HG03175 (cell line): ENCODE results near the gene SRSF1.
"Not testable (repeated sequence)": the region's sequence is repeated elsewhere in the genome, so short reads cannot be mapped to it uniquely, and the experiment has no call there.

Source experiments
- ATAC-seq: cut with Tn5 transposase; IDR thresholded peaks from one replicate; pipeline ENCODE4 v1.9.1; 2021; ENCODE audit warnings: mild to moderate bottlenecking, moderate library complexity; ENCODE audit not compliant: unreplicated experiment

SRSF1 gene

DNA sequence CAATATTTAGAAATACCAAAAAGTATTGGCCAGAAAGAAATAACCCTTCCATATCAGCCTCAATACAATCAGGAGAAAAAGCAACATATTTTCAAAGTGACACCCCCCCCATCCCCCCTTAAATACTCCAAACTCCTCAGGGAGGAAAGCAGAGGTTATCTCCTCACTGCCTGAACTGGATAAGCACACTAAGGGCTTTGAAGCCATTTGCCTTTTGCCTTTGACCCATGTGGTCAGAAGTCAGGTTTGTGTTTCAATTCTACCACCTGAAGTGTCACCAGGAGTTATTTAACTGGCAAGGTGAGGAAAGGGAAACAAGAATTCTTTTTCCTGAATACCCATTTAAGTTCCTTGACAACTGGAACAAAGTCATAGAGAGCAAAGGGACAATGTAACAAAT lies 15.5 kb downstream of the SRSF1 start:
- ATAC-seq: no peak

DNA sequence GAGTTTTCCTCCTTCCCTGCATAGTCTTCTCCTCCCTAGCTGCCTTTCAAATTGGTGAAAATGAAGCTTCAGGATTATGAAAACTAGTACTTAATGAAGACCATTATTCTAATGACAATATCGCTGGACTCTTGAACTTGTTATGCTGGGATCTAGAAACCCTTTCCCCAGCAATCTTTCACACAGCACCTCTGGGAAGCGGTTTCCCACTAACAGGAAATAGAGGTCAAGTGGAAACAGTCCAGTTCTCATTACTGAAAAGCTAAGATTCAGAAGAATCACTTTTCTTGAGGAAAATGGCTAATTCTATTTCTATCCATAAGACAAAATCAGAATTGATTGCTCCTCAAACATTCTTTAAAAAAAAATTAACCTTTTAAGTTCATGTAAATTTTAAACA lies 17.0 kb downstream of the SRSF1 start:
- ATAC-seq: no peak

DNA sequence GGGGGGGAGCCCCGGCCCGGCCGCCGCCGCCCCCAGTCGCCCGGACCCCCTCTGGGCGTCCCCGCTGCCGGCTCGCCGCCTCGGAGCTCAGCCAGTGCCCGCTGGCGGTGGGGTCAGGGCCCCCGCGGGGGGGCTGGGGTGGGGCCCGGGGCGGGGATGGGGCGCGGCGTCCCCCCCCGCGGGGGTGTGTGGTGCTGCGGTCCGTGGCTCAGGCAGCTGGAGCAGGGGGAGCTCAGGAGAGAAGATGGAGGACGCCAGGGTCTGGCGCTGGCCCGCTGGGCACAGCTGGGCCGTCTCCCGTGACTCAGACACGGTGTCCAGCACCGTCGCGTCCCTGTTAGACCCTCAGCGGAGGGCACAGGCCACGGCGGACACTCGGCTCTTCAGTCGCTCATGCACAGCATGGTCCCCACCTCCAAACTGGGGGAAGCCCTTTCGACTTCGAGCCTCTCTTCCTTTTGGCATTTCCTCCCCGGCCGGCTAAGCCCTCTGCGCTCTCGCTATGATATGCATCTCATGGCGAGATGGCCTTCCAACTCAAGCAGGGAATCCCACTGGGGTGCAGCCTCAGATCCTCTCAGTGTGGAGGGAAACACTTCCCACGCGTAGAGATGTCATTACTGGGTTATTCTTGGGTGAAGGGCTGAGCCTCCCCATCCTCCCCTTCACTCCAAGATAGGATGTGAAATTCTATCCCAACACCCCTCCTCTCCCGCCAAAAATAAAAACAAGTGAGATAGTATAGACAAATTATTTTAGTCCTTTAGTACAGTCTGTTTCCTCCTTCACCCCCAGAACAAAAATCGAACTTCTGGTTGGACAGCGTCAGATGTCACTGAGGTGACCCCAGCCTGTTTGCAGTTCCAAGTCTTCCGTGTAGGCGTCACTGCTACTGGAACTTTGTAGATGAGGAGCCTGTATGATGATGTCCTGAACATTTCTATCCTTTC lies 18.5 kb downstream of the SRSF1 start:
- ATAC-seq: peak; percentile 68

DNA sequence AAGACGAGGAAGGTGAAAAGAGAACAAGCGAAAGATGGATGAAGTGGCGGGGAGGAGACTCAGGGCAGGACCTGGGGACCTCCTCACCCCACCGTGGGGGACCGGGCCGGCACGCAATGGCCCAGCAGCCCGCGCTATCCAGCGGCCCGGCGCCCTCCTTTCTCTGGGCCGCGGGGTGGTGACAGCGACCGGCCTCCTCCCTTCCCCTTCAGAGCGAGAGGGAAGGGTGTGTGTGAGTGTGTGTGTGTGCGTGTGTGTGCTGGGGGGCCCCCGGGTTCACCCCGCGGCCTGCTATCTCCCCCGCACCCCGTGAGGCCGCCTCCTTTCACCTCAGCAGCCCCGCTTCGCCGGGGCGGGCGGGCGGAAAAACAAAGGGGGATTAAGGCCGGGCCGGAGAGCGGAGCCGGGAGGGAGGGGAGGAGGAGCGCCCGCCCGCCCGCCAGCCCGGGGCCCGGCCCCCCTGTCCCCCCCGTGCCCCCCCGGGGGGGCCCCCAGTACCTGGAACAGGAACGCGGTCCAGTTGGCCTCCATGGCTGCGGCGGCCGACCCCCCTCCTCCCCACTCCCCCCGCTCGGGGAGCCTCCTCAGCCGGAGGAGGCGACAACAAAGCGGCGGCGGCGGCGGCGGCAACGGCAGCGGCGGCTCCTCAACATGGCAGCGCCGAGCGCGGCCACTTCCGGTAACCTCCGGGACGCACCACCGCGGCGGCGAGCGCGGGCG lies 19.3 kb downstream of the SRSF1 start, which contains the start of gene VEZF1:
Gene VEZF1, minus strand, starts transcription at position 674 of the 720 bp plus-strand sequence. Its CDS starts 143 bp downstream, at position 531.
- ATAC-seq: peak; percentile 67

DNA sequence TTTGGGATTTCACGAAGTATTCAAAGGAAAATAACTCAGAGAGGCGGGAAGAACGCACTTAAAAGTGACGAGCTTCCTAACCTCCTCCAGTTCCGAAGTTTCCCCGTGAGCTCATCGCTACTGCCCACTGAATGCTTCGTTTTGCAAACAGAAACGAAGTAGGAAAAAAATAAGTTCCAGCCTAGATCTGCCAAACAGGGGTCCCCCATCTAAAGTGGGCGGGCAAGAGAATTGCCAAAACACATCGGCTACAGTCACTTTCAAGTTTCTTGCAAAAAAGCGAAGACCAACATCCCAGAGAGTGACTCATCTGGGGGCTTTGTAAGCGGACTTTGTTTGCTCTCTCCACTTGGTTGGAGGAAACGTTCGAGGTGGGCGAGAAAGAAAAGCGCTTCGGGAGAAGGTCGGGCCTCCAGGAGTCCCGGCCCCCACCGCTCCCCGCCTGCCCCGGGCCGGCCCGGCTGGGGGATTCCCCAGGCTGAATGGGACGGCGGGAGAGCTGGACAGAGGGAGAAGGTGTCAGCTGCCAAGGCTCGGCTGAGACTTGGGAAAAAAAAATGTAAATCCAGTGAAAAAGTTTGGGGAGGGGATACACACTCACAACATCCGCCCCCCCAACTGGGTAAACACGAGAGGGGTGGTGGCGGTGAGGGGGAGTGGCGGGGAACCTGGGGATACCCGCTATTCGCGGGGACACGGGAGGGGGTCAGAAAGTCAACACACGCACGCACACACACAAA lies 20.0 kb downstream of the SRSF1 start:
- ATAC-seq: no peak

DNA sequence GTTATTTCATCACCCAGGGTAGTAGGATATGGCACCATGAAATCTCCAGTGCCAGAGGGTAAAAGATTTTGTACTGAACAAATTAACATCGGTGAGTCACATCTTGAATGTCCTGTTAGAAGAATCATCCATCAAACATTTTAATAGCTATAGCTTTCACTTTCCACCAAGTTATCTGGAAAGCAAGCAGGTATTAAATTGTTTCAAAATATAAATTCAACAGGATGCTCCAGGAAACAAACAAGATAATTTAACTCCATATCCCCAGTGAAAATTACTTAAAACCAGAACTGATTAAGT lies 21.4 kb downstream of the SRSF1 start:
- ATAC-seq: no peak

DNA sequence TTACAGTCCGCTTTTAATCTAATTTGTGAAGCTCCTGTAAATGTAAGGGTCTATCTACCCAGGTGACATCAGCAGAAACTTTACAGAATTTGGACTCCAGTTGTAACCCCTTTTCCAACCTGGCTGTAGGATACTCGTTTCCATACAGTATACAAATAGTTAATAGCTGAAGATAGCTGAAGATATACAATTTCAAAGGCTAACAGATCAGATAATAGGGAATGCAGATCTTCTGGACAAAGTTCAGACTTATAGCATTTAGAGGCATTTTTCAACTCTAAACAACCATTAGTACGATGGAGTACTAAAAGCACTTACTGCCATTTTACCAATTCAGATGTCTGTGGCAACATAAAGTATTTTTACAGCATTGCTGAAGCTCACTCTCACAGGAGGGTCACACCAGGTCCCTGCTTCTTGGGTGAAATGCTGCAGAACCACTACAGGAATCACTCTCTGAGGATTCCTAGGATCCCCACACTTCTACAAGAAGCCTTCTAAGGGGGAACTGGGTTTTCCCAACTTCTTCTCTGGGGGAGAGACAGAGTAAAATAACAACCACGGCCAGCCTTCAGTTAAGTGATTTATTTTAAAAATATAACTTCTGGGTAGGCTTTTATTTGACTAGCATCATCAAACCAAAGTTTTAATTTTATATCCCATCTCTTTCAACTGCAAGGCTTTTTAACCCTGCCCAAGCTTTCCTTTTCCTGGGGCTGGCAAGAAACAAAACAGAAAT lies 21.9 kb downstream of the SRSF1 start:
- no peak for ATAC-seq

DNA sequence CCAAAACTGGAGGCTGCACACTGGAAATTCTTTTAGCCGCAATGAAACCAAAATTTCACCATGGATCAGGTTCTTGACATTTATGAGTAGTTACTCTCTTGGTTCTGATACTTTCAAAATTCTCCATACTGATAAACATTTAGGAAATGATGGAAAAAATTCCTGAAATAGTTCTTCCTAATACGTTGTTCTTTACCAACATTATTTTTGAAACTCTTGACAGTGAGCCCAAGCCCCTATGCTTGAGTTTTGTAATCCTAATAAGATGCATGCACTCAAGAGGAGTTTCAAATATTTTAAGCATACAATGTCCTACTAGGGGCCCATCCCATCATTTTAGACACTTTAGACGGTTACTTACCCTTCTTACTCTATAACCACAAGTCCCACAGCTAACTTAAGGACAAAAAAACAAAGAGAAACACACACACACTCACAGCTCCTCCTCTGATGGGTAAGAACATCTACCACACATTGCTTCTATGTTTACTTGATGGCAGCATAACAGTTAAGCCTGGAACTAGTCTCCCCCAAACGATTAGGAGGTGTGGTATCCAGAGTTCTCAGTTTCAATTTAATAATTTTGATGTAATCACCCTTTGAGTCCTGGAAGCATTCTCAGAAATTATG lies 22.7 kb downstream of the SRSF1 start:
- no peak for ATAC-seq

DNA sequence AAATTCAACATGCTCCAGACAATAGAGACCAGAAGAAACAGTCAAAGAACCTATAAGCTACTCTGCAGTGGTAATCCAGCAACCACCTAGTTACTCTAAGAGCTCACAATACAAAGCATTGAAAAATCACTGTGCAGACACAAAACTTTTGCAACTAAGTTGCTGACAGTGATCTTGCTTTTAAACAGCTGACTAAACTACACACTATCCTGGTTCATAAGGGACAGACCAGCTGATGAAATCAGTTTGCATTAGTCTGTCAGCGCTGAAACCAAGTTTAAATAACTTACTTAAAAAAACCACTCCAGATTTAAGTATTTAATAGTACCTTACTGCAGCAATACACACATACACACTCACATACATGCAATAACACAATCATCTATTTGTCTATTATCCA lies 23.6 kb downstream of the SRSF1 start:
- ATAC-seq: no peak

DNA sequence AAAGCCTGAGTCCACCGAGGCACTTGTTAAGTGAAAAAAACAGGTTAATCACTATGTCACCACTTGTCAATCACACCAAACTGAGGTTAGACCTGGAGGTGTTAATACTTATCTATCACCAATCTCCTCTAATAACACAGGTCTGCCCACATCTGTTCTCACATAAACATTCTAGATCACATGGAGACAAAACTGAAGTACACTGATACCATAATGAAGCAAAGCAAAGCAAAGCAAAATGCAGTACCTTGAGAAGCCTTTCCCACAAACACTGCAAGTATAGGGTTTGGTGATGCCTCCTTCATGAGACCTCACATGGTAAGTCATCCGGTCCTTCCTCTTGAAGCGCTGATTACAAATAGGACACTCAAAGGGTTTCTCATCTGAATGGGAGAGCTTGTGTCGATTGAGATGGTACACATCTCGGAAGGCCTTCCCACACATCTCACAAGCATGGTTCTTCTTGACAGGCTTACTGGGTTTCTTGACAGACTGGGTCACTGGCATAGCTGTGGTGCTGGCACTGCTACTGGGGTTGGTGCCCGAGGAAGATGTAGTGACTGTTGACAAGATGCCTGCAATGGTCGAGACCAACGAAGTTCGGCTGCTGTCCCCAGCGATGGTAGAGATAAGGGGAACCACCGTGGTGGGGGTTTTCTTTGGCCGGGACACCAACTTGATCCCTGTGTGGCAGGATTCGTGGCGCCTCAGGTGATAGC lies 24.4 kb downstream of the SRSF1 start:
- no peak for ATAC-seq

DNA sequence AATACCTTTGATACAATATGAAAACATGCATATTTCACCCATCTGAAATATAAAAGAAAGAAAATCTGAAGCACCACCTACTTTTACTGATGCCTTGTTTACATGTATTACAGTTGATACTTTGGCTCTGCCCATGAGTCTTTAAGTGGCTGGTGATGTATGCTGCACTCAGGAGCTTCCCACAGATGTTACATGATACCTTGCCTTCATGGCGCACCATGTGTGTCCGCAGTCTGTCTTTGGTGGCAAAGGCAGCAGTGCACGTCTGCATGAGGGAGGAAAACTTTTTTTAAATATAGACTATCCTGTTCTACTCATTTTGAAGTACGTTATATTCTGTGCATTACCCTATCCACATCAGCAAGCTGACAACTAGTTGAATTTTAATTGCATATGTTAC lies 26.5 kb downstream of the SRSF1 start:
- ATAC-seq: no peak

DNA sequence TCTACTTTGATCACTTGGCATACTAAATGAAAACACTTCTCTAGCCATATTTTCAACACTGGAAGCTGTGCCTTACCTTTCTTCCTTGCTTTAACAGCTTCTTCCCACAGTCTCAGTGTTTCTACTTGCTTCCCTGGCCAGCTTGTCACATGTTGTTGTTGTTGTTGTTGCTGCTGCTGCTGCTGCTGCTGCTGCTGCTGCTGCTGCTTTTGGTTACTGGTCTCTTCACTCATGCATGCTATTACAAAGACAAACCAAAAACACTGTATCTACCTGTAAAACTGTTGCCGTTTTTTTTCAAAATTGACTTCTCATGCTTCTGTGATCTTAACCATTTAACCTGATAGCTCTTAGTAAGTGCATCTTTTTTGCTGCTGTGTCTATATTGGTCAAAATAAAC lies 28.0 kb downstream of the SRSF1 start:
- no peak for ATAC-seq

DNA sequence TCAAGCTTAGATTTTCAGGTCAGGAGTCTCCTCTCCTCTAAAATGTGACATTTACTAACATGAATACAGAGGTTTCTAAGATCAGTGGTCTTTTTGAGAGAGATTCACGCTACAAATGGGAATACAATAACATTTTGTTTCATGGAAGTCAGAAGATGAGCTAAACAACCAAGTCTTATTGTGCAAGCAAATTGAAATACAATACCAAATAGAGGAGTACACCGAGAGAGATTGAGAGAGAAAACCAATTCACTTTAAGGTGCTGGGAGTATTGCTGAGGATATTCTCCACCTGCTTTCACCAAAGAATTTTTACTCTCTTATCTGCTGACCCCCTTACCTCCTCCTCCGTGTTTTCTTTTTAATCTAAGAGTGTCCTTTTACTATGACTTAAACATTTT lies 30.5 kb downstream of the SRSF1 start:
- no peak for ATAC-seq

DNA sequence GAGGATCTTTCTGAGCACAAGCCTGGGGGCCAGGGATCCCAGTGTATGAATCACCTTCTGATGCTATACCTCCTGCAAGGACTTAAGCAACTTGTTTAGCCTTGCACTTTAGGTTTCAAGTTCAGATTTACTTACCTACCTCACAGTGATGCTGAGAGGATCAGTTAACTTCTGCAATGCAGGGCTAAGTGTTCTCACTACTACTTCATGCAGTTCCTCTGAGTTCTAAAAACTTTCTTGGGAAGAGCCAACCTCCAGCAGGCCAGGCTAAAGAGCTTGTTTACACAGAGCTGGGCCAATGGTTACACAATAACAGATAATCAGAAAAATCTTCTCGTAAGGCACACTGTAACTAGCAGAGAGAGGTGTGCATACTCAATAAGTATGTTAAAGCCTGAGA lies 32.0 kb downstream of the SRSF1 start:
- no peak for ATAC-seq

DNA sequence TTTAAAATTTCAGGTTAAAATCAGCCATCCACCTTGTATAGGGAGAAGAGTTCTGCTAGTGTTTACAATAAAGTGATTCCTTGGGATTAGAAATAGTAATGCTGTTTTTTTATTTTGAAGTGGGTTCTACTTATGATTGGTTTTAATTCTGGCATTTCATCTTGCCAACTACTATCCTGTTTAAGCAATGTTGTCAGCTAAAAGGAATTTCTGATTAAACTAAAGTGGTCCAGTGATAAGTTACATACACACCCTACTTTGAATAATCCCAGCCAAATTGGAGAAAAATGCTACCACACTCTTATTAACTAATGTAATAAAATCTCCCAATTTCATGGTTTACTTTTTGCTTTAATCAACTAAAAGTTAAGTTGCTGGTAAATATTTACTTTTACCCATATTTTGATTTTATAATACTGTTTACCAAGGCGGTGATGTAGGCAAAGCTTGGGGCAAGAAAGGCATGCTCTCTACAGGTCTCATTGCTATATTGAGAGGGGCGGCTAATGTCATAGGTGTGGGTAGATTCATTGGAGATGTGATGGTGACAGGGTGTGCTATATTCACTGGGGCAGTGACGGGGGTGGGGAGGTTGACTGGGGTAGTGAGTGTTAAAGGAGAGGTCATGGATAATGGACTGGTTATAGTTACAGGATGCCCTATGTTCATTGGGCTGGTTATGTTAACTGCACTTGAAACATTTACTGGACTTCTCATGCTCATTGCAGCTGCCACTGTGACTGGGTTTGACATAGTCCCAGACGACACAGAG lies 32.8 kb downstream of the SRSF1 start:
- not testable (repeated sequence) for ATAC-seq

DNA sequence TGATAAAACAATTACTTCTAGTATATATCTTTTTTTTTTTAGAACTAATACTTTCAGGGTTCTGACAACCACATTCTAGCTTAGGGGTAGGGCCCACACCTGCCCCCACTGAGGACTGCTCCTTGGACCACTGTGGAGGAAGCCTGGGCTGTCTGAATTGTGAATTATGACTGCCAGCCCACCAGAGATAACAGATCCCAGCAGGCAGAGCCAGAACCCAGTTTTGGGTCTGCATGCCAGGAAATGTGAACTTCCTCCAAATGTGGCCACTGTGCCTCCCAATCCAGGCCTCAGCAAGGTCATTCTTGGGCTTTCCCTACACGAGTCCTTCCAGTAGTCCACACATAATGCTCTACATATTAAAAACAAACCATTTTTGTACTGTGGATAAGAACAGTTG lies 34.9 kb downstream of the SRSF1 start:
- ATAC-seq: no peak

DNA sequence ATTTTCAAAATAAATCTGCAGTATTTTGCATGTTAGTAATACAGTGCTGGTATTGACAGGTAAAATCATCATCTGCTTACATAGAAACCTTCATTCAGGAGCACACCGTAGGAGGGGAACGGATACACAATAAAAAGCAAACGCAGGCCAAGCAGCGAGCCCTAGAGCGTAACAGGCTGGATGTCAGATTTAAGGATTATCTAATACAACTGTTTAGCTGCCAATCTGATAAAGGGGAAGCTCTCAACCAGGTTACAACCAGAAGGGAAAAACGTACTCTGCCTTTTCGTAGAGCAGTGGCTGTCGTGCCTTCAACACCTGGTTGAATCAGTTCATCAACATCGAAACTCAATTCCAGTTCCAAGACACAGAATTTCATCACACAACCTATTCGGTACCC lies 35.5 kb downstream of the SRSF1 start:
- ATAC-seq: no peak

DNA sequence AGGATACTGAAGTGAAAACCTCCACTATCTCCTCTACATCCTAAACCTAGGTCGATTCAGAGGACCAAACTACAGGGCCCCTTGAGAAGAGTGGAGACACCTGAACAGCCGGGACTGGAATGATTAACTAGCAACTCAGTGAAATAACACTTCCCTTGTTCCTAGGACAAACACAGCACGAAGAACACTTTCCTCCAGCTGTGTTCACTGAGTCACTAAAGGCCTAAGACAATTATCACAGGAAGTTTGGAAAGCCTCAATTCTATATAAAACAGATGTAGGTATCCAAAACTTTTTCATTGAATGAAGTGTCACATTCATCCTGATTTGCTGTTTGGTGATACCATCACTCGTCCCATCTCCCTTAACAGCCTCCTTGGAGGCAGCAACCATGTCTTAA lies 36.3 kb downstream of the SRSF1 start:
- no peak for ATAC-seq

DNA sequence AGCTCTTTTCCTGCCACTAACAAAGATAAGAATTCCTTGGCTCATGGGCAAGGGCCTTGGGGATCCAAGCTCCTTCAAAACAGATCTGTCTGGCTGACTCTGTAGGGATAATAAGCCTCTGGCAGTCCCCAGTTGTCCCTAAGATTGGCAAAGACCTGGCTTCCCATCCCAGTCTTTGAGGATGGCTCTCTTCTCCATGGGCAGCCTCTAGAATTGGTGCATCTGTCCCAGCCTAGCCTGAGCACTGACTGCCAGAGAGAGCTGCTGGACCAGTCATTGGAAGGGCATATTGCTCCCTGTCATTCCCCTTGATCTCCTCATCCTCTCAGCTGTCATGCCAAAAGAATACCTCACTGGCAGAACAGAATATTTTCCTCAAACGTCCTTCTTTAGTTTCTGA lies 38.6 kb downstream of the SRSF1 start:
- ATAC-seq: no peak
